HCT116 (cell line): ENCODE results near the gene LIG4. TPM values are rescaled to one million over a fixed set of nuclear protein-coding genes. Genes with fewer than 3 reads are reported as not detected.

ENCODE experiments used
- ATAC-seq: fragments of 200-7000 bp; cut with Tn5 transposase; 2 replicates; pipeline ENCODE4 v1.9.1; 2020; ENCODE audit warnings: mild to moderate bottlenecking, moderate library complexity
- BruUV-seq: library from RNA; stranded (reverse); fragments of 400-500 nt; replicated peaks from 2 replicates; lab custom pipeline; 2021; lab: Mats Ljungman, UMichigan
- CTCF ChIA-PET: fragments of 300-600 bp; sonication (Branson Sonifier 250); formaldehyde crosslinking; loops from one replicate; lab custom pipeline; 2021; ENCODE audit warnings: antibody characterized with exemption; lab: Charles Lee
- POLR2A ChIA-PET: fragments of 300-600, 350-600 bp; sonication (Branson Sonifier 250); formaldehyde crosslinking; loops from one replicate; lab custom pipeline; 2021; ENCODE audit warnings: antibody characterized with exemption; lab: Charles Lee
- RAD21 ChIA-PET, 2 experiments: fragments of 300-600 bp; sonication (Branson Sonifier 250); formaldehyde crosslinking; loops; one replicate each; lab custom pipeline; 2023; ENCODE audit warnings: low total read pairs in 2 of 2; ENCODE audit not compliant: uncharacterized antibody in 2 of 2, unreplicated experiment in 2 of 2, low non-redundant PET in 1 of 2; lab: Charles Lee
- DNase-seq: peaks from one replicate; pipeline ENCODE4 v3.0.0-alpha.2; 2010; ENCODE audit warnings: low read depth, low spot score
- H2AFZ ChIP-seq: fragments of 200-600 bp; shearing (Covaris generic), sonication (generic); 2 replicates; pipeline ENCODE4 v1.6.1; 2017; ENCODE audit warnings: low read depth, mixed run types, mixed read lengths, antibody characterized with exemption, low read length; ENCODE audit not compliant: poor library complexity, severe bottlenecking
- H3K27ac ChIP-seq: 2 replicates; pipeline ENCODE4 v1.5.1; 2012; ENCODE audit warnings: low read depth, low read length
- H3K27me3 ChIP-seq: fragments of 200-600 bp; sonication (generic); 2 replicates; pipeline ENCODE4 v1.6.1; 2016; ENCODE audit warnings: mixed run types, low read length, mixed read lengths; ENCODE audit not compliant: insufficient read depth
- H3K36me3 ChIP-seq, 2 experiments: fragments of 200-500 bp in 1 of 2; fragments of 200-600 bp in 1 of 2; sonication (Bioruptor generic) in 1 of 2; sonication (generic) in 1 of 2; 2 replicates each; pipeline versions ENCODE4 v1.5.1 to v1.6.1; 2014 to 2016; ENCODE audit warnings: low read length in 2 of 2, inconsistent platforms in 1 of 2, mixed read lengths in 1 of 2, mixed run types in 1 of 2; ENCODE audit not compliant: insufficient read depth in 2 of 2, control insufficient read depth in 1 of 2
- H3K4me1 ChIP-seq, 2 experiments: fragments of 200-600 bp in 1 of 2; sonication (generic) in 1 of 2; 2 replicates each; pipeline versions ENCODE4 v1.5.1 to v1.6.1; 2012 to 2017; ENCODE audit warnings: low read length in 2 of 2, inconsistent platforms in 1 of 2, mild to moderate bottlenecking in 1 of 2, mixed read lengths in 1 of 2, mixed run types in 1 of 2, moderate library complexity in 1 of 2; ENCODE audit not compliant: insufficient read depth in 2 of 2, control insufficient read depth in 1 of 2
- H3K4me2 ChIP-seq: fragments of 200-600 bp; sonication (generic); 2 replicates; pipeline ENCODE4 v1.6.1; 2017; ENCODE audit warnings: mixed run types, low read length, mixed read lengths
- H3K4me3 ChIP-seq, 2 experiments: fragments of 200-600 bp in 1 of 2; sonication (generic) in 1 of 2; replicated peaks in 1 of 2; 2 replicates each; pipeline ENCODE4 v1.5.1; 2011 to 2016; ENCODE audit warnings: low read length in 2 of 2, control low read depth in 1 of 2, low read depth in 1 of 2, mild to moderate bottlenecking in 1 of 2, mixed read lengths in 1 of 2, mixed run types in 1 of 2
- H3K79me2 ChIP-seq: fragments of 200-600 bp; sonication (generic); 2 replicates; pipeline ENCODE4 v1.6.1; 2017; ENCODE audit warnings: mild to moderate bottlenecking, mixed run types, low read length, moderate library complexity, mixed read lengths; ENCODE audit not compliant: insufficient read depth
- H3K9ac ChIP-seq: fragments of 200-600 bp; sonication (generic); 2 replicates; pipeline ENCODE4 v1.6.1; 2016; ENCODE audit warnings: low read length, mixed read lengths
- H3K9me2 ChIP-seq: fragments of 200-600 bp; sonication (generic), shearing (Covaris generic); 2 replicates; pipeline ENCODE4 v1.6.1; 2017; ENCODE audit warnings: mixed run types, mild to moderate bottlenecking, moderate library complexity; ENCODE audit not compliant: insufficient read depth
- H3K9me3 ChIP-seq, 2 experiments: fragments of 200-500 bp in 1 of 2; fragments of 200-600 bp in 1 of 2; sonication (Bioruptor generic) in 1 of 2; sonication (generic) in 1 of 2; 2 replicates each; pipeline ENCODE4 v1.6.1; 2014 to 2017; ENCODE audit warnings: low read length in 2 of 2, mixed read lengths in 2 of 2, inconsistent platforms in 1 of 2, low read depth in 1 of 2, mild to moderate bottlenecking in 1 of 2, mixed run types in 1 of 2, moderate library complexity in 1 of 2; ENCODE audit not compliant: control insufficient read depth in 1 of 2, insufficient read depth in 1 of 2
- H4K20me1 ChIP-seq: fragments of 200-600 bp; sonication (generic), shearing (Covaris generic); 2 replicates; pipeline ENCODE4 v1.6.1; 2017; ENCODE audit warnings: mixed run types, mild to moderate bottlenecking, moderate library complexity; ENCODE audit not compliant: insufficient read depth
- CEBPB ChIP-seq: IDR thresholded peaks from 2 replicates; pipeline ENCODE4 v1.6.1; 2012; ENCODE audit warnings: low read depth
- EGR1 ChIP-seq: IDR thresholded peaks from 2 replicates; pipeline ENCODE4 v1.6.1; 2012; ENCODE audit warnings: low read depth
- ELF1 ChIP-seq: IDR thresholded peaks from 2 replicates; pipeline ENCODE4 v1.6.1; 2012; ENCODE audit warnings: low read depth, borderline replicate concordance
- EZH2 ChIP-seq: fragments of 200-600 bp; sonication (generic); IDR thresholded peaks from 2 replicates; pipeline ENCODE4 v1.6.1; 2017; ENCODE audit warnings: antibody characterized with exemption, mixed run types
- SIN3A ChIP-seq: IDR thresholded peaks from 2 replicates; pipeline ENCODE4 v1.6.1; 2012; ENCODE audit warnings: low read depth
- TCF7L2 ChIP-seq: IDR thresholded peaks from 2 replicates; pipeline ENCODE4 v1.7.0; 2011; ENCODE audit warnings: borderline replicate concordance, inconsistent platforms; ENCODE audit not compliant: insufficient read depth, insufficient read length; ENCODE audit errors: extremely low read depth
- ZFX ChIP-seq: fragments of 450-650 bp; IDR thresholded peaks from 2 replicates; pipeline ENCODE4 v1.6.1; 2017
- intact Hi-C: fragments of 100-400 bp; cut with micrococcal nuclease; formaldehyde crosslinking; loops from 2 replicates; pipeline ENCODE4 v1.10.0; 2022
- total RNA-seq: library from RNA; stranded (reverse); gene quantifications from one replicate; pipeline ENCODE4 v1.2.1, GENCODE V29; 2021; ENCODE audit not compliant: unreplicated experiment

The LIG4 gene
- total RNA-seq, 1 experiment from 2014 or later: 7.4 TPM

GRCh38 chr13:108168929-108169328 lies 46.4 kb downstream of the LIG4 start:
- Histone ChIP-seq H3K79me2 (no peaks in the 10 kb centered on the region), H3K9me3 (no peaks in the 10 kb centered on the region), H3K27me3 (no peaks in the 10 kb centered on the region; the same call in 1 of the 2 replicates), H3K27ac (no peak overlapping the region), H3K36me3 (no peaks in the 10 kb centered on the region), H2AFZ (no peak overlapping the region), H3K9ac (no peak overlapping the region), H4K20me1 (no peaks in the 10 kb centered on the region), H3K4me1 (no peaks in the 10 kb centered on the region), H3K4me3 (no peak overlapping the region), H3K4me2 (no peak overlapping the region), H3K9me2 (no peaks in the 10 kb centered on the region)
- ChIA-PET CTCF (interaction anchor here (0.6 kb wide), 1 partner anchor 13 kb away, joined by 3 read pairs; no protein-coding TSS in a partner anchor), POLR2A (no interaction called here), RAD21 (no interaction called here)
- TF ChIP-seq EGR1 (no peak), CEBPB (no peak), ELF1 (no peak), TCF7L2 (no peak), SIN3A (no peak), ZFX (no peak)
- DNase-seq (no peak), ATAC-seq (no peak)
- no TSS peak for BruUV-seq
- intact Hi-C loops: no loop called here

DNA sequence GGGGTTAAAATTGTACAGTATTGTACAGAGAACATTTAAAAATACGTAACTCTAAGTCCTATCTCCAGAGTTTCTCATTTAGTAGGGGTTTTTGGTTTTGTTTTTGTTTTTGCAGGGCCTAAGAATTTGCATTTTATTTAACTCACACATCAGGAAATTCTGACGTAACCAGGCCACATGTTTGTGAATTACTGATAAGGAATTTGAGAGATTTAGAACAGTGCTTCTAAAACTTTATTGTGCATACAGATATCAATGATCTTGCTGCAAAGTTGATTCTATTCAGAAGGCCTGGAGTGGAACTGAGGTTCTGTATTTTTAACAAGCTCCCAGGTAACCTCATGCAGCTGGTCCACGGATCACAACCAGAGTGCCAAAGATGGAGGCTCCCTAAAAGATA lies 49.3 kb downstream of the LIG4 start:
- intact Hi-C loops: no loop called here
- Histone ChIP-seq H3K36me3 (no peaks in the 10 kb centered on the region), H3K9me3 (no peaks in the 10 kb centered on the region), H3K9me2 (no peaks in the 10 kb centered on the region), H3K4me1 (no peaks in the 10 kb centered on the region; a peak in 1 of 4 replicates), H4K20me1 (no peaks in the 10 kb centered on the region), H3K4me2 (no peak overlapping the region), H3K27ac (no peak overlapping the region), H3K27me3 (no peaks in the 10 kb centered on the region; the same call in 1 of the 2 replicates), H3K4me3 (no peak overlapping the region), H3K79me2 (no peaks in the 10 kb centered on the region), H3K9ac (no peak overlapping the region), H2AFZ (no peak overlapping the region)
- ATAC-seq (no peak), DNase-seq (no peak)
- ChIA-PET RAD21 (no interaction called here), CTCF (no interaction called here), POLR2A (no interaction called here)
- TF ChIP-seq EZH2: no peak
- no TSS peak for BruUV-seq
